ENCODE results near the gene MOGAT2. TPM values are rescaled to one million over a fixed set of nuclear protein-coding genes. Genes with fewer than 3 reads are reported as not detected.
"Not testable (repeated sequence)": the region's sequence is repeated elsewhere in the genome, so short reads cannot be mapped to it uniquely, and the experiment has no call there.

MOGAT2 gene
- total RNA-seq, 1 experiment from 2014 or later, result not detected

DNA sequence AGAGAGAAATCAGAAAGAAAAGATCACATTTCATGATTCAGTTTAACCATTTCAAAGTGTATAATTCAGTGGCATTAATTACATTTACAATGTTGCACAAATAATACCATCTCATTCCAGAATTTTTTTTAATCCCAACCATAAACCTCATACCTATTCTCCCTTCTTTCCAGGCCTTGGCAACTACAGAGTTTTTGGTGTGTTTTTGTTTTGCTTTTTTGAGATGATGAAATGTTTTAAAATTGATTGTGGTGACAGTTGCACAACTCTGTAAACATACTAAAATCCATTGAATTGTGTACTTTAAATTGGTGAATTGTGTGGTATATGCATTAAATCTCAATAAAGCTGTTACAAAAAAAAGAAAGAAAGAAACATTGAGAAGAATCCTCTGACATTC is 37.3 kb downstream of the MOGAT2 start:
- not testable (repeated sequence) for DNase-seq (ENCODE audit: low read depth)

DNA sequence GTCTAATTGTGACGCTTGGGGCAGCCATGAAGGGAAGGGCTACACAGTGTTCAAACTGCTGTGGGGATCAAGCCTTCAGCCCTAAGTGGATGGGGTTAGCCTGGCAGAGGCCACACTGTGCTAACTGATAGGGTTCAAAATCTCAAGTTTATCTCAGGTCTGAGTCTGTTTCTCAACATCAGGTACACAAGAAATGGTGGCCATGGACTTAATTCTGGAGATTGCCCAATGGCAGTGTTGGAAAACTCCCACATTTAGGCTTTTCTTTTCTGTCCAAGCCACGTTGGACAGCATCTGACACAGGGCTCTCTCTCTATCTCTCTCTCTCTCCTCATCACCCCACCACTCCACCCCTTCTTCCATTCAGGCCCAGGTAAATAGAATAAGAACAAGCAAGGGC is 40.0 kb downstream of the MOGAT2 start:
- no peak for DNase-seq (ENCODE audit: low read depth)

DNA sequence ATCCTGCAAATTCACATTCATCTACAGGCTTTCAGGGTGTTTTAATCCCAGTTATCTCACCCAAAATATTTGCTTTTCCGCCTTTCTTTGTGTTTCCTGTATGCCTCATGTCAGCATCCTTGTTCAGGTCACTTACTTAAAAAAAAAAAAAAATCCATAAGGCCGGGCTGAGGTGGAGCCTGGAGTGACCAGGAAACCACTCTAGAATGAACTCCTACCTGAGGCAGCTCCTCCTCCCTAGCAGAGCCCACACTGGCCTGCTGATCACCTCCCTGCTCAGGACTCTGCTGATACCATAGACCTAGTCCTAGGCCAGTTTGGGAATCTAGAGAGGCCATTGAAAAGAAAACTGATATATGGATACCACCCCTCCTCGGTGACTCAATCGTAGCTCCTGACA is 42.2 kb downstream of the MOGAT2 start:
- no peak for DNase-seq (ENCODE audit: low read depth)

DNA sequence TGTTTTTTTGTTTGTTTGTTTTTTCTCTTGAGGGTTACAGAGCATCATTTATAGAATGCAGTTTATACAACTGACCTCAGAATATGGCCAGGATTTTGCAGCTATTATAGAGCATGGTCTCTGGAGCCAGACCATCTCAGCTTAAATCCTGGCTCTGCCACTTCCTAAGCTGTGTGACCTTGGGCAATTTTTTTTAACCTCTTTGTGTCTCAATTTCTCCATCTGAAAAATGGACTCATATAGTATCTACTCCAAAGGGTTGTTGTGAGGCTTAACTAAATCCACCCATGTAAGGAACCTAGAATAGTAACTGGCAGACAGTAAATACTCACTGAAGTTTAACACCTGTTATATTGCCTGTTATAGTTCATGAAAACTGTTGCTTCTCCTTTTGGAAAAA is 42.6 kb downstream of the MOGAT2 start:
- no peak for DNase-seq (ENCODE audit: low read depth)

DNA sequence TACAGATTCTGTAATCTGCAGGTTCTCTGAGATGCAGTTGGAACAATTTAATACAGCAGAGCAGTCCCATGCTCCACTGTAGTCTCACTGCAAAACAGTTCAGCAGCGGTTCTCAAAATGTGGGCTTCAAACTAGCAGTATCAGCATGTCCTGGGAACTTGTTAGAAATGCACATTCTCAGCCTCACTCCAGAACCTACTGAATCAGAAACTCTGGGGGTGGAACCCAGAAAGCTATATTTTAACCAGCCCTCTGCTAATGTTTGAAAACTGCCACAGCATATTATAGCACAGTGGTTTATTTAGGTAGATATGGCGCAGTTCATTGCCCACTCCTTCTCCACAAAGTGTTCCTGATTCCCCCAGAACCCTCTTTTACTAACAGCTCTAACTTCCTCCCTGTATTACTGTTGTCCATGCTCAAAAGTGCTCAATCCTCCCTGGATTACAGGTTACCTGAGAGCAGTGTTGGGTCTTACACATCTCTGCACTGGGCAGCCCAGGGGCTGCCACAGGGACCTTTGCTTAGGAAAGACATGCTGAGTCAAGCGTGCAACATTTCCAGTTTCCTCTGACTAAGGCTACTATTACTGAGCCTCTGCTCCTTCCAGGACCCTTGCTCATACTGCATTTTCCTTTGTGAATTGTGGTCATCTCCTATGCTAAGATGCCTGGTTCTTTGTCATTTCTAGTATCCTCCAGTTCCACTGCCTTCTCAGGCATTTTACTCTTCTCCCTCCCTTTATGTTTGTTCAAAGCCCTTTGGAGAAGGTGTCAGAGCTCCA is 43.3 kb downstream of the MOGAT2 start:
- DNase-seq (ENCODE audit: low read depth), result peak; percentile 6

DNA sequence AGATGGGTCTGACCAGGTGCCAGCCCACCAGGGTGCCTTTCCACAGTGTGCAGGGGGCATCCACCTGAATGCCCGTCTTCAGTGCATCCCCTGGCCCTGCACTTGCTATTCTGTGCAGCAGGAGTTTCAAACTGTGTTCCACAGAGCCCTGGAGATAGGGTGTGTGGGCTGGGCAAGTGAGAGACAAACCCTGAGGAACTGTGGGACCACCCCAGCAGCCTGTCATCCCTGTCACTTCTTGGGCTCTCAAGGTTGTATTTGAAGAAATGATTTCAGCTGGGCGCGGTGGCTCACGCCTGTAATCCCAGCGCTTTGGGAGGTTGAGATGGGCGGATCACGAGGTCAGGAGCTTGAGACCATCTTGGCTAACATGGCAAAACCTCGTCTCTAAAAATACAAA is 44.5 kb downstream of the MOGAT2 start:
- DNase-seq (ENCODE audit: low read depth), result no peak

DNA sequence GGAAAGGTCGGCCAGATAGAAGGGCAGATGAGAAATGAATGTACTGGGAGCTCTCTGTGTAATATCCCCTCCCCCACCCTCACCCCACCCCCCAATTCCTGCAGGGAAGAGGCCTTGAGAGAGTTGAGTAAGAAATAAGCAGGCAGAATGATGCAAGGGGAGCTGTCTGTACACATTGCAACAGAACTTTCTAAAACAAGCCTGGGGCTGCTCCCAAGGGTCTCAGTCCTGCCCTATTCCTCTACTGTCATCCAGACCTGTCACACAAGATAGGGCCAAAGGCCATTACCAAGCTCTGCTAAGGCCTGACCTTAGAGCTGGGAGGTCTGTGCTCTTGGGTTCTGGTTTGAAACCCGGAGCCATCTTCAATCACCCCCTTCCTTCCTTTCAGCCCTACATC is 45.2 kb downstream of the MOGAT2 start:
- peak; percentile 9 for DNase-seq (ENCODE audit: low read depth)

DNA sequence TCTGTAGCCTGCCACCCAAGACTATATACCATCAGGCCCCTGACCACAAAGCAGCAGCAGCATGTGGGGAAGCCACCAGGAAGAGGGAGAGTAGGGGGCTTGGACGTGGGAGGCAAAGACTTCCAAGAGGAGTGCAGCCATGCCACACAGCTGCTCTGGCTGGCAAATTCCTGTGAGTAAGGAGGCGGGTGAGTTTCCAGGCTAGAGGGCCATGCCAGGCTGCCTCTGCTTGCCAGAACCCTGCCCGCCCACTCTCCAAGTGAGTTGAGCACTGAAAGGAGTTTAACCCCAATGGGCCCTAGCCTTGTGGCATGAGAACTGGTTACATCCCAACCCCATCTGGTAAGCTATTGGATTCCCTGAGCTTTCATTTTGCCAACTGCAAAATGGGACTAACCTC is 46.2 kb downstream of the MOGAT2 start:
- DNase-seq (ENCODE audit: low read depth), result no peak

DNA sequence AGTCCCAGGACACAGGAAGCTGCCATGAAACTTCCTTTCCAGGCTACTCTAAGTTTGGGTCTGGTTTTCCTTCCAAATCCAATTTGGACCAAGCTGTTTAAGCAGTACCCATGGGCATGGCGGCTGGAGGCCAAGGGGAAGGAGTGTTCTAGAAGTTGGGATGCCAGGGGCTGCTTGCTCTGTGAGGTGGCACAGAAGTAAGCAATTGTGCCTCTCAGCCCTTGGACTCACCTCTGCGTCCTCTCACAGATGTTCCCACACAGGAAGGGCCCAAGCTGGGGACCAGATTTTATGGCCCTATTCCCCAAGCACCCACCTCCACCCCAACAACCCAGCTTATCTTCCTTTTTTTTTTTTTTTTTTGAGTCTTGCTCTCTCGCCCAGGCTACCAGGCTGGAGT is 47.5 kb downstream of the MOGAT2 start:
- no peak for DNase-seq (ENCODE audit: low read depth)

DNA sequence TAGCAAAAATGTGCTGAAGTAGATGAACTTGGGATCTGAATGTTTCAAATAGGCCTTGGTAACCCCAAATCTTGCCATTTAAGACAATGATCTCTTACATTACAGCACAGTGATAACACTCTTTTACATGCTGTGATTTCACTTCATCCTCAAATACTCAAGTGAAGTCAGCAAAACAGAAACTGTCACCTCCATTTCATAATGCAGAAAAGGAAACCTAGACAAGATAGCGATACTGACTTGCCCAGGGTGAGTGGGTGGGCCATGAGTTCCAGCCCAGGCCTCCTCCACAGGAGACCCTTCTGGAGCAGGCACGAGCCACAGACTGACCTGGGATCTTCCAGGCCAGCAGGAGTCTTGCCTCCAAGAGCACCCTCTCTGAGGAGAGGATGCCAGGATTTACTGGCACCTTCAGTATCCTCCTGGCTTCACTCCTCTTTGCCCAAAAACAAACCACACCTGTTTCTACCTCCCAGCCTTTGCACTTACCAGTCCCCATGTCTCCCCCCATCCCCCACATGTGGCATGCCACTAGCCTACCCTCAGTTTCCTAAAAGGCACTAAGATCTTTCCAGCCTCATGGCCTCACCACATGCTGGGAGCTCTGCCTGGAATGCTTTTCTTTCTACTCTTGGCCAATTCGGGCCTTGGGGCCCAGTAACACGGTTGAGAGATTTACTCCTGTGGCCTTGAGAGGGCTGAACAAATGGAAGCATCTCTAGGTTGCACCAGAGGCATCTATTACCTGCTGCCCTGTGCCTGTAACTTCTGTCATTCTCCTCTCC is 49.0 kb downstream of the MOGAT2 start:
- no peak for DNase-seq (ENCODE audit: low read depth)

DNA sequence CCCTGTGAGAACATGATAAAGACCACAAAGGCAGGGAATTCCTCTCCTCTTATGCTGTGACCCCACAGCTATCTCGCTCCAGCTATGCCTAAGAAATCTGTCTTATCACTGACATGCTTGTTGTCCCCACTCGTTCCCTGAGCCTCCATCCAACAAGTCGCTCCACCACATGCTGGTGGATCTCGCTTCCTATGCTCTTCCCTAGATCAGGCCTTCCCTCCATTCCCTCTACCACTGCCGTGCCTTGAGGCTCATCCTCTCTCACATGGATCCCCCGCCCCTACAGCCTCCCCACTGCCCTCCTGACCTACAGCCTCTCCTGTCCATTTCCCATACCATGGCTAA is 49.6 kb downstream of the MOGAT2 start:
- DNase-seq (ENCODE audit: low read depth), result no peak

DNA sequence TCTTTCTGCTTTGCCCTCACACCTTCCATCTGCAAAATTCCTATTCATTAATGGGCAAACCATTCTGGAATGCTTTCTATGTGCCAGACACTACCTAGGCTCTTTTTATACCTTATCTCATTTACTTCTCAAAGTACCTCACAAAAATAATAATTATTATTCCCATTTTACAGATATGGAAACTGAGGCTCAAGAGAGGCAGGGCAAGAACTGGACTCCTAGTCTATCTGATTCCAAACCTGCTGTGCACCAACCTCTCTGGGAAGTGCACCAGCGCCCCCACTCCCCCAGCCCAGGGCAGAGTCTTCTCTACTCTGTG is 50.1 kb downstream of the MOGAT2 start:
- no peak for DNase-seq (ENCODE audit: low read depth)

DNA sequence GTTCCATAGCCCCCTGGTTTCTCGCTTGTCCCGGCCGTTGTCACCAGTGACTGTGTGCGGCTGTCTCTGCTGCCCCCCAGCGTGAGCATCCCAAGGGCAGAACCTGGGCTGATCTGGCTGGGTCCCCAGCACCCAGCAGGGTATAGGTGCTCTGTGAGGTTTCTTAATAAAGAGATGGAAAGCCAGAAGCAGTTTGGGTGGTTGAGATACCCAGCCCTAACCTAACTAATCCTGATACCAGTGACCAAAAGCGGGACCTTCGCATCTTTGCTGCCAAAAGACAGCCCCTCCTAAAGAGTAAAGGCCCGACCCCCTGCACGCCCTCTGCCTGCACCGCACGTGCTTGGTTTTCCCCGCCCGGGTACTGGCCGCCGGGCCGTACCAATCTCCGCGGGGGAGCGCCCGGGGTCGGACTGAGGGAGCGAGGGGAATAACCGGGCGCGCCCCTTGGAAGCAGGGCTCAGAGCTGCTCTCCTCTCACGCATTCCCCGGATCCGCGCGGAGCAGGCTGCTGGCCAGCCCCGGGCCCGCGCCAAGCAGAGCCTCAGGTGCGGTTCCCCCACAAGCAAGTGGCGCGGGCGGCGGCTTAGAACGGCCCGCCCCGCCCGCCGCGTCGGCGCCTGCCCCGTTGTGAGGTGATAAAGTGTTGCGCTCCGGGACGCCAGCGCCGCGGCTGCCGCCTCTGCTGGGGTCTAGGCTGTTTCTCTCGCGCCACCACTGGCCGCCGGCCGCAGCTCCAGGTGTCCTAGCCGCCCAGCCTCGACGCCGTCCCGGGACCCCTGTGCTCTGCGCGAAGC is 50.7 kb downstream of the MOGAT2 start, which contains the start of gene DGAT2:
TSS of gene DGAT2 (plus strand) at position 667 of the 797 bp plus-strand sequence. CDS start 214 bp downstream, outside the sequence.
- peak; percentile 24 for DNase-seq (ENCODE audit: low read depth)

DNA sequence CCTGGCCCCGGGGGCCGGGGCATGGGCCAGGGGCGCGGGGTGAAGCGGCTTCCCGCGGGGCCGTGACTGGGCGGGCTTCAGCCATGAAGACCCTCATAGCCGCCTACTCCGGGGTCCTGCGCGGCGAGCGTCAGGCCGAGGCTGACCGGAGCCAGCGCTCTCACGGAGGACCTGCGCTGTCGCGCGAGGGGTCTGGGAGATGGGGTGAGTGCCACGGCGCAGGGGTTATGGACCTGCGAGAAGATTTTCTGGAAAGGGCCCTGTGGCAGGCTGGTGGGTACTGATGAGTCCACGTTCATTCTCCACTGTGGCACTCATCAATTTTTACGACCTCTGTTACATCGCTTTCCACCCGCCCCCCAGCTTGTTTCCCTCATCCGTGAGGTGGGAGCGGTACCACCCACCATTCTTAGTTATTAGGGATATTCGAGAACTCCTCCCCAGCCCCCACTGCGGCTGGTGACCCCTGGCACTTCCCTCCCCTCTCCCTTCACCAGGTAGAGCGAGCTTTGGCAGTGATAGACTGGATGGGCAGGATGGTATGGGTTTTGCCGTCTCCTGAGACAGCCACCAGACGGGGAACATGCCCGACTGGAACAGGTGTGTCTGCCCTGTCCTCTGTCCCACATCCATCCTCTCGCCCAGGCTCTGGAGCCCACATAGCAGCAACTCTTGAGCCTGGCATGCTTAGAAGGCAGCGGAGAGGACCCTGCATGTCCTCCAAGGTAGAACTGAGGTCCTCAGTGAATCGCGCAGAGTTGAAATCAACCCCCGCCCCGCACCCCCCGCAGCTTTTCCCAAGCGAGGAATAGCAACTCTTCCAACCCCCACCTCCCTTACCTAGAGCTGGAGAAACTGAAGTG is 51.5 kb downstream of the MOGAT2 start:
- DNase-seq (ENCODE audit: low read depth), result no peak

DNA sequence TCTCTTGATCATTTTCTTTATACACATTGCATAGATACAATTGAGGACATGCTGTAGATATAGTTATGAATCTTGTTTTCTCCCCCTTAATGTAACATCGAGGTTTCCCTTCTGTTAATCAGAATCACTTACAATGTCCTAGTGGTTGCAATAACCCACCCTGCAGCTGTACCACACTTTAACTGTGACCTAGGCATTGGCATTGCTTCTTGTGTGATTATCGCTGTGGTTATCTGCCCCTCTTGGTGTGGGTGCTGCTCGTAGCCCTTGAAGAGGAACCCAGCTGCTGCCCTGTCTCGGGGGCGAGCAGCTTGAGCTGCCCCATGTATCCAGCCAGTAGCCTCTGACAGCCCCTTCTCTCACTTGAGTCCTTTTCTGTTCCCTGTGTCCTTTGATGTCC is 52.5 kb downstream of the MOGAT2 start:
- DNase-seq (ENCODE audit: low read depth), result no peak

DNA sequence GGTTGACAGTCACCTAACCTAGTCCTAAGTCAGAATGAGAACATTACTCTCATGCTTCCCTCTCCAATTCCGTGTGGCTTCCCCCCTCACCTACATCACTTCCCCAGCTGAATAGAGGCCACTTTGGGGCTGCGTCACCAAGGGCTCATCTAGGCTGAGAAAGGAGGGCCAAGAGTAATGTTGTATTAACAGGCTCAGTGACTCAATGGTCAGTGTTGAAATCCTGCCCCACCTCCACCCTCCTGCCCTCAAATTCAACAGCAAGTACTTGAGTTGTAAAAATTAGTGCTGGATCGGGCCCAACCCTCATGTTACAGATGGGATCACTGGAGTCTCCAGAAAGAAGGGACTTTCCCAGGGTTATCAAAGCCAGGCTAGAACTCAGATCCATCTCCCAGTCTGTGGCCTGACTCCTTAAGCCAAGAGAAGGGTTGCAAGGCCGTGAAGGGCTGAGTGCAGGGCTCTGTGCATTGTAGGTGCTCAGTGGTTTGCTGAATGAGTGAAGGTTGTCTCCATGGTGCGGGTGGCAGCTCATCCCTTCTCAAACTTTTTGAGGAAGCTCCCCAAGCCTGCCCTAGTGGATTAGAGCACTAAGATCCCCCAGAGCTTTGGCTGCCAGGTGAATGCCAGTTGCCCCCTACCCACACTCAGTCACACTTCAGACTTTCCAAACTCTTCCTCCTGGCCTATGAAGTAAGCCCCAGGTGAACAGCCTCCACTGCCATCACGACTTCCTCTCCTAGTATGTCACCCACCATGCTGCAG is 54.2 kb downstream of the MOGAT2 start:
- no peak for DNase-seq (ENCODE audit: low read depth)

DNA sequence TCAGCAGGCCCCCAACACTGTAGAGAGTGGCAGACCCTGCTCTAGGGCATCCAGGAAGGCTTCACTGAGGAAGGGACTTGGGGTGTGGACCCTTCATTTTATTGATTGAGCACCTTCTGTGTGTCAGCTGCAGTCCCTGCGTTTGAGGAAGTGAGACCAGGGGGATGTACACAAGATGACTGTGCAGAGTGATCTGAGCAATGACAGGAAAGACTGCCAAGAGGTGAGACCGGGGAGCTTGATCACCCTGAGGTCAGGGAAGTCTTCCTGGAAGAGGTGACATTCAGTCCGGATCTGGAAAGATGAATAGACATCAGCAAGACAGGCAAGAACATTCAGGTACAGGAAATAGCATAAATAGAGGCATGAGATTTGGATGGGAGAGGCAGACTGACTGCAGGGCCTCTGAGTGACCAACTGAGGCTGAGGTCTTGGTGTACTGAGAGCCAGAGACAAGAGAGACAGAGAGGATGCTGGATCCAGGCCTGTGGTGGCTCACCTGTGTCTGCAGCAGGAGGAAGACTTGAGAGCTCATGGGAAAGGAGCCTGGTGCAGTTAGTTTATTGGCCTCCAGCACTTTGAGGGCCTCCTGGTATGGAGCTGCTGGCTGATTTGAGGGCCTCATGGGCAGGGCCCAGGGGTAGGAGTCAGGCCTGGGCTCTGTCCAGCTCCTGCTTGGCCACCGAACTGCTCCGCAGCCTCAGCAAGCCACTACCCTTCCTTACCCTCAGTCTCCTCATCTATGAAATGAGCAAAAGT is 56.1 kb downstream of the MOGAT2 start:
- DNase-seq (ENCODE audit: low read depth), result no peak

DNA sequence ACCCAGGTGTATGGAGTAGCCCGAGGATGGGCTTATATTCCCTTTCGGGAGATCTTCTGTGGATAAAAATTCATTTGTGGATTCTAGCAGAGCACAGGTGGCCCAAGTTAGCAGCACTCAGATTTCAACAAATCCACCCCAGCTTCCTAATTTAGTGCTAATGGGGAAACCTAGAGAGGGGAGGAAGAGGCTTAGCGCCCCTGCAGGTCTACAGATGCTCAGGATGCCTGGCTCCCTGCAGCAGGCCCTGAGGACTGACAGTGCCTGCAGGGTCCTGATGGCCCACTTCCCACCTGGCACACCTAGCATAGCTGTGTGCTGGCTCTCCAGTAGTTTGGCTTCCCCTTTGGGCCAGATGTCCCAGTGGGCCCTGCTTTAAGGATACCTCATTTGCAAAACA is 57.4 kb downstream of the MOGAT2 start:
- DNase-seq (ENCODE audit: low read depth), result no peak

DNA sequence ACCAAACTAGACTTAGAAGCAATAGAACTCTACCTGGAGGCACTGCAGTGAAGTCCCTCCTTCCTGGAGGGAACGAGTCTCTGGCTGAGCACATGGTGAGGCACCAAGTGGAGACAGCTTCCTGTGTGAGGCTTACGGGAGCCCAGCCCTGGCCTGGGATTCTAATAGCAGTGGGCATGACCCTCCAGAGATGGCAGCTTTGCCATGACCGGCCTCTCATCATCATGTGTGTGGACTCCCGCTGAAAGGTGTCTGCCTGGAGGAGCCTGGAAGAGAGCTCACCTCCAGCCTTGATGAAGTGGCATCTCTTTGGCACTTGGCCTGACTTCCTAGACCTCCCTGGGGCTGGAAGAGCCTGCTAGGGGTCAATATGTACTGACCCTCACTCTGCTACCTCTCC is 58.9 kb downstream of the MOGAT2 start:
- no peak for DNase-seq (ENCODE audit: low read depth)

Measured in LHCN-M2 (cell line).